ENCODE measurements around the gene MT1A.

Gene MT1A

GRCh38 chr16:56679078-56679730 lies 40.7 kb downstream of the MT1A start:
- DNase-seq (ENCODE audit: low read depth in 2 of 2): no peak

- DNase-seq (ENCODE audit: low read depth in 2 of 2): no peak
Observed at GRCh38 chr16:56679818-56680217, 41.4 kb downstream of the MT1A start.

GRCh38 chr16:56681939-56682702 lies 43.7 kb downstream of the MT1A start, which contains the start of gene MT1X:
Gene MT1X, plus strand, starts transcription at chr16:56682470. Its CDS starts 71 bp downstream, at chr16:56682541.
- peak; percentile 68 to 76 for DNase-seq (ENCODE audit: low read depth in 2 of 2)

- no peak for DNase-seq (ENCODE audit: low read depth in 2 of 2)
Observed at GRCh38 chr16:56682703-56683397, 44.4 kb downstream of the MT1A start.

GRCh38 chr16:56683424-56684172 lies 45.1 kb downstream of the MT1A start:
- no peak for DNase-seq (ENCODE audit: low read depth in 2 of 2)

GRCh38 chr16:56684256-56684925 lies 45.9 kb downstream of the MT1A start:
- no peak for DNase-seq (ENCODE audit: low read depth in 2 of 2)

GRCh38 chr16:56684926-56685590 lies 46.6 kb downstream of the MT1A start:
- no peak for DNase-seq (ENCODE audit: low read depth in 2 of 2)

GRCh38 chr16:56686758-56687157 lies 48.3 kb downstream of the MT1A start:
- DNase-seq (ENCODE audit: low read depth in 2 of 2): no peak

- no peak for DNase-seq (ENCODE audit: low read depth in 2 of 2)
Observed at GRCh38 chr16:56688762-56689161, 50.3 kb downstream of the MT1A start.

- DNase-seq (ENCODE audit: low read depth in 2 of 2): no peak
Observed at GRCh38 chr16:56689171-56689570, 50.7 kb downstream of the MT1A start.
